GM20431 (cell line): ENCODE results near the gene CTTN.

ENCODE experiments used
- in situ Hi-C: fragments of 300-500 bp; cut with MseI, MboI; formaldehyde crosslinking; loops from one replicate; pipeline ENCODE4 v1.15.0; 2020; ENCODE audit warnings: low sequenced_read_pairs; ENCODE audit not compliant: unreplicated experiment

The CTTN gene

GRCh38 chr11:70397983-70398833, at the start of gene CTTN:
TSS of gene CTTN (plus strand) at chr11:70398529. CDS start at chr11:70407298, 8,769 bp downstream.
- in situ Hi-C loops: no loop called here

GRCh38 chr11:70348608-70349007, 49.7 kb upstream of the CTTN start:
- in situ Hi-C loops: no loop called here

GRCh38 chr11:70351646-70352045, 46.7 kb upstream of the CTTN start:
- in situ Hi-C loops: no loop called here

GRCh38 chr11:70352100-70352499, 46.2 kb upstream of the CTTN start:
- in situ Hi-C loops: no loop called here

GRCh38 chr11:70352601-70353000, 45.7 kb upstream of the CTTN start:
- in situ Hi-C loops: no loop called here

GRCh38 chr11:70353329-70353728, 45.0 kb upstream of the CTTN start:
- in situ Hi-C loops: no loop called here

- in situ Hi-C loops: no loop called here
Observed at GRCh38 chr11:70353900-70354568, 44.3 kb upstream of the CTTN start.

- in situ Hi-C loops: no loop called here
Observed at GRCh38 chr11:70354629-70355028, 43.7 kb upstream of the CTTN start.

- in situ Hi-C loops: no loop called here
Observed at GRCh38 chr11:70358753-70359152, 39.6 kb upstream of the CTTN start.

- in situ Hi-C loops: no loop called here
Observed at GRCh38 chr11:70359451-70360205, 38.7 kb upstream of the CTTN start.

GRCh38 chr11:70360211-70360610, 38.1 kb upstream of the CTTN start:
- in situ Hi-C loops: no loop called here

GRCh38 chr11:70364178-70364577, 34.2 kb upstream of the CTTN start:
- in situ Hi-C loops: no loop called here

- in situ Hi-C loops: no loop called here
Observed at GRCh38 chr11:70364745-70365543, 33.4 kb upstream of the CTTN start.

- in situ Hi-C loops: no loop called here
Observed at GRCh38 chr11:70365544-70365927, 32.8 kb upstream of the CTTN start.

- in situ Hi-C loops: no loop called here
Observed at GRCh38 chr11:70367071-70367470, 31.3 kb upstream of the CTTN start.

GRCh38 chr11:70368961-70369360, 29.4 kb upstream of the CTTN start:
- in situ Hi-C loops: no loop called here

- in situ Hi-C loops: no loop called here
Observed at GRCh38 chr11:70371241-70371640, 27.1 kb upstream of the CTTN start.

- in situ Hi-C loops: no loop called here
Observed at GRCh38 chr11:70372076-70372475, 26.3 kb upstream of the CTTN start.

GRCh38 chr11:70376621-70377020, 21.7 kb upstream of the CTTN start:
- in situ Hi-C loops: no loop called here

- in situ Hi-C loops: no loop called here
Observed at GRCh38 chr11:70377645-70378044, 20.7 kb upstream of the CTTN start.
